GM21723 (cell line): ENCODE results near the gene TMEM219.
"Not testable (repeated sequence)": the region's sequence is repeated elsewhere in the genome, so short reads cannot be mapped to it uniquely, and the experiment has no call there.

Experiments
- ATAC-seq: cut with Tn5 transposase; IDR thresholded peaks from one replicate; pipeline ENCODE4 v1.9.1; 2021; ENCODE audit warnings: mild to moderate bottlenecking, moderate library complexity; ENCODE audit not compliant: unreplicated experiment

The TMEM219 gene

GRCh38 chr16:29961479-29962343 is at the start of gene TMEM219:
TSS of gene TMEM219 (plus strand) at chr16:29962079. CDS start at chr16:29963144, 1,065 bp downstream.
- peak; percentile 75 for ATAC-seq

DNA sequence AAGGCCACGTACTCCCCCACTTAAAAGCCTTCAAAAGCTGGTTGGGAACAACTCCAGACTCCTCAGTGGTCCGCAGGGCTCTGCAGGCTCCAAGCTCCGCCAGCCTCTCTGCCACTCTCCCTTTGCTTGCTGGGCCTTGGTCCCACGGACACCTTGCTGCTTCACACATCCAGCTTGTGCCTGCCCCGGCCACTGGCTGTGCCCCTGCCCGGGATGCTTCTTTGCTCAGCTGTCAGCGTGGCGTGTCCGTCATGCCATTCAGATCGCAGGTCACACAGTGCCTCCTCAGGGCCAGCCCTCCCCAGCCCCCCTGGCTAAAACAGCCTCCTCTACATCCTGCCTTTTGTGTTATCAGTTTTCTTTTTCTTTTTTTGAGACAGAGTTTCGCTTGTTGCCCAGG is 49.8 kb upstream of the TMEM219 start:
- ATAC-seq, result no peak

DNA sequence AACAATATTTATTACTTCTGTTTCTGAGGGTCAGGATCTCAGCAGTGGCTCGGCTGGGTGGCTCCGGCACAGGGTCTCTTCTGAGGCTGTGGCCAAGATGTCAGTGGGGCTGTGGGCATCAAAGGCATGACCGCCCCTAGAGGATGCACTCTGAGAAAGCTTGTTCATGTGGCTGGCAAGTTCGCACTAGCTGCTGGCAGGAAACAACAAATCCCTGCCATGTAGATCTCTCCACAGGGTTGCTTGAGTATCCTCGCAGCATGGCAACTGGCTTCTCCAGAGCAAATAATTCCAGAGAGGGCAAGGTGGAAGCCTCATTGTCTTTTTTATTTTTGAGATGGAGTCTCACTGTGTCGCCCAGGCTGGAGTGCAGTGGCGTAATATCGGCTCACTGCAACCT is 48.4 kb upstream of the TMEM219 start:
- ATAC-seq, result no peak

DNA sequence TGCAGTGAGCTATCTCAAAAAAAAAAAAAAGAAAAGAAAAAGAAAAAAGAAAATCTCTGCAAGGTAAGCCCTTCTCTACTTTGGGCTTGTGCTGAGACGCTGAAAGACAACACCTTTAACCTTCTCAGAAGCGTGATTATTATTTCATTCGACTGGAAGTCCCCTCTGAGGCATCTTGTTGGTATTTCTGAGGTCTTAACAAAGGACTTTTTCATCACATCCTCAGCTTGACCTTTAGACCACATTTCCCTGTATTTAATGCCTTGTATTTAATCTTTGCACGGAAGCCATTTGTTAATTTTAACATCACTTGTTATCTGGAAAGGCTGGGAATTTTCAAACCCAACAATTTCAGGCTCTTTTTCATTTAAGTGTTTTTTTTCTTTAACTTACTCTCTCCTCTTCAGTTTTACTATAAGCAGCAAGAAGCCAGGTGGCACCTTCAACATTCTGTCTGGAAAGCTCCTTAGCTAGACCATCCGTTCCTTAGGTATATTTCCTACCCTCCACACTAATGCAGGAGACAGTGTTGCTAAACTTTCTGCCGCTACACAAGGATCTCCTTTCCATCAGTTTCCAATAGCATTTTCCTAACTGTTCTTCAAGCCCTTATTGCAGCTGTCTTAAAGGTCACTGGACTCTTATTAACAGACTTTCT is 46.2 kb upstream of the TMEM219 start:
- ATAC-seq, result no peak

GRCh38 chr16:29916979-29917378 is 44.9 kb upstream of the TMEM219 start:
- no peak for ATAC-seq

DNA sequence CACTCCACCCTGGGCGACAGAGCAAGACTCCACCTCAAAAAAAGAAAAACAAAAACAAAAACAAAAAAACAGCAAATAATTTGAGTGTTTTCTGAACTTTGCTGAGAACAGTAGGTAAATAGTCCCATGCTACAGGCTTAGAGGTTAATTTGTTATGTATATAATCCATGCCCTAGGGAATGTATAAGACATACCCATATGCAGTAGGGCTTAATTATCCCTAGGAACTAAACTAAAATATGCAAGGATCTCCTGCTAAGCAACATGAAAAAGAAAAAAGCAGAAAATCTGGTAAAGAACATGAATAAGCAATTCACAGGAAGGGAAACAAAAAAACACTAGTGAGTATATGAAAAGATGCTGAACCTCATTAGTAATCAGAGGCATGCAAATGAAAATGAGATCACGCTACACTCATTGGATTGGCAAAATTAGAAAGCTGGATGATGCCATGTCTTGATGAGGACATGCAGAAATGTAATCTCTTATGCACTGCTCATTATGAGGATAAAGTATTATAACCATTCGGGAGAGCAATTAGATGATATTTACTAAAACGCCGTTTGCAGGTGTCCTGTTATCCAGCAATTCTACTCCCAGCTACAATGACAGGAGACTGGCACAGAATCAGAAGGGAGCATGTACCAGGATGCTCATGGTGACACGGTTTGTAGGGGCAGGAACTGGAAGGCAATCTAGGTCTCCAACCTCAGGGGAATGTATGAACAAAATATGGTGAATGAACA is 41.4 kb upstream of the TMEM219 start:
- ATAC-seq, result no peak

DNA sequence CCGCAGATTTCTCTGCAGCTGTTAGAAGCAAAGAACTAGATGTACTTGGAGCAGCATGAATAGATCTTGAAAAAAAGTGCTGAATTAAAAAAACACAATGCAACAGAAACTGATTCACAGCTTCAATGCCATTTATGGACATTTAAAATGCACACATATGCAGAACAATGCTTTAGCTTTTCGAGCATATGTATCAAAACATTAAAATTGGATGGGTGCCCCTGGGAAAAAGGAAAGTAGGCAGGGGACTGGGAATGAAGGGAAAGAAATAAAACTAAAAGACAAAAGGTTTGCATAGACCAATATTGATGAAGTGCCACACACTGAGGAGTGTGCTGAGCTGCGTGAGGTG is 40.9 kb upstream of the TMEM219 start:
- no peak for ATAC-seq

GRCh38 chr16:29922326-29922725 is 39.6 kb upstream of the TMEM219 start:
- ATAC-seq, result no peak

DNA sequence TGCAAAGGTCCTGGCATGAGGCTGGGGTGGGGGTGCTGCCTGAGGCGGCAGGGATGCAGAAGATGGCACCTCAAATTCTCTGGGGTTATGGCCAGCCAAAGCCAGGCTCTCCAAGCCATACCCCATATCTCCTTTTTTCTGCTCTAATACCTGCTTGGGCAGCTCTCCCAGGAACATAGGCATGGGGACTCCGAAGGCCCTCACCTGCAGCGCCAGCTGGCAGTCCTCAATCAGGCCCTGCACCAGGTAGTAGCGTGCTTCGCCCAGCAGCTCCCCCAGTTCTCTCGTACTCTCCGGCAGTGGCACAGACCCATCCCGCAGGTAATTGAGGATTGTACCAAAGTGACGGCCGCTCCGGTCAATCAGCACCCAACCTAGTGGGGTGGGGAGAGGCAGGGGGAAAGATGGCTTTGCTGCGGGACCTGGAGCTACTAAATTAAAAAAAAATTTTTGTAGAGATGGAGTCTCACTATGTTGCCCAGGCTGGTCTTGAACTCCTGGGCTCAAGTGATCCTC is 38.8 kb upstream of the TMEM219 start:
- ATAC-seq, result no peak

DNA sequence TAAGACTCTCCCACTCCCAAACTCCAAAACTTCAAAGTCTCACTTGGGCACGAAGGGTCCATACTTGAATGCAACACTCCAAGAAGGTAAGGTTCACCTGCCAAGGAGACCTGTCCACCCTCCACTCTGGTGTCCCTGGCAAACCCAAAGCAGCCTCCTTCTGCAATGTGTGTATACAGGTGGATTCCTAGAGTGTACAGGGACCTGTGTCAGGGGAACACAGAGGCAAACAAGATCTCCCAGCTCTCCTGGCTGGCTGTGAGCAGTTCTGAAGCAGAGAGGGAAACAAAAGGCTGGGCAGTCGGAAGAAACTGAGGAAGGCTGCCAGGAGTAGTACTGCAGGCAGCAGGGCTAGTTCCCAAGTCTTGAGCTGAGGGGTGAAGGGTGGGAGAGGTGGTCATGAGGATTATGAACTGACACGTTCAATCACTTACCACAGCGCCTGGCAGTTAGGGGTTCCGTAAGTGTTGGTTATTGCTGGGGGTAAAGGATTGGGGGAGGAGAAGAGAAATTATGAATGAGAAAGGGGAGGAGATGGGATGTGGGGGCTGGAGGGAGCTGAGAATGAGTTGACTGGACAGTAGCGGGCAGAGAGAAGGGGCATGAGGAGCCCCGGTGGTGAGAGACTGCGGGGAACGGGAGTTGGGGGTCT is 36.6 kb upstream of the TMEM219 start:
- no peak for ATAC-seq

GRCh38 chr16:29925781-29926710 is 35.8 kb upstream of the TMEM219 start, which contains the start of gene KCTD13:
TSS of gene KCTD13 (minus strand) at chr16:29926226. CDS start at chr16:29926033, 193 bp downstream.
- ATAC-seq, result peak; percentile 82

DNA sequence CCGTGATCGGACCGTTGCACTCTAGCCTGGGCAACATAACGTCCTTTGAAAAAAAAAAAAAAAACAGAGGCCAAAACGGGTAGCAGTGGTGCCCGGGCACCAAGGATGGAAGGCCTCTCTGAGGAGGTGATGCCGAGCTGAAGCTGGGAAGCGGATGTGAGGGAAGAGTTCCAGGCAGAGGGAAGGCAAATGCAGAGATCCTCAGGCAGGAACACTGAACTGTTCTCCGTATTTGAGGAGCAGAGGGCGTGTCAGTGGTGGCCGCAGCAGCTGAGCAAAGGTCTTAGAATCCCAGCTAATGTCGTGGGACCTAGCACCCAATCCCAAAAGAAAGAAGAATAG is 35.2 kb upstream of the TMEM219 start:
- ATAC-seq, result peak; percentile 6

- no peak for ATAC-seq
Observed at GRCh38 chr16:29927070-29927905, 34.6 kb upstream of the TMEM219 start.

GRCh38 chr16:29931750-29932149 is 30.1 kb upstream of the TMEM219 start:
- ATAC-seq, result not testable (repeated sequence)

DNA sequence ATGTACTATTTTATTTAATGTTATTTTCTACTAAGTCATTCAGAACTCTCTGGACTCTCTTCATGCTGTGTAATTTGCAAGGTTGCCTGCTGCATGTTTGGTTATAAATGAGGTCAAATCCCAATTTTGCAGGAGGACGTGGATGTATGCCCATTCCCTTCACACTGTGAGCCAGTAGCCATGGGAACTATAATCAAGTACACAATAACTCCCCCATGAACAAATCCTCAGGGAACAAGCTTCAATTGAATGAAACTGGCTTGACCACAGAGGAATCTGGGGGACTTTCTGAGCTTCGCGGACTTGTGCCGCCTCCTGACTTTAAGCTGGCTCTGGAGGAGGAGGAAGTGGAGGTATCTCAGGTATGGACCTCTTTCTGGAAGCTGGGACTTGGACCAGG is 21.2 kb upstream of the TMEM219 start:
- no peak for ATAC-seq

DNA sequence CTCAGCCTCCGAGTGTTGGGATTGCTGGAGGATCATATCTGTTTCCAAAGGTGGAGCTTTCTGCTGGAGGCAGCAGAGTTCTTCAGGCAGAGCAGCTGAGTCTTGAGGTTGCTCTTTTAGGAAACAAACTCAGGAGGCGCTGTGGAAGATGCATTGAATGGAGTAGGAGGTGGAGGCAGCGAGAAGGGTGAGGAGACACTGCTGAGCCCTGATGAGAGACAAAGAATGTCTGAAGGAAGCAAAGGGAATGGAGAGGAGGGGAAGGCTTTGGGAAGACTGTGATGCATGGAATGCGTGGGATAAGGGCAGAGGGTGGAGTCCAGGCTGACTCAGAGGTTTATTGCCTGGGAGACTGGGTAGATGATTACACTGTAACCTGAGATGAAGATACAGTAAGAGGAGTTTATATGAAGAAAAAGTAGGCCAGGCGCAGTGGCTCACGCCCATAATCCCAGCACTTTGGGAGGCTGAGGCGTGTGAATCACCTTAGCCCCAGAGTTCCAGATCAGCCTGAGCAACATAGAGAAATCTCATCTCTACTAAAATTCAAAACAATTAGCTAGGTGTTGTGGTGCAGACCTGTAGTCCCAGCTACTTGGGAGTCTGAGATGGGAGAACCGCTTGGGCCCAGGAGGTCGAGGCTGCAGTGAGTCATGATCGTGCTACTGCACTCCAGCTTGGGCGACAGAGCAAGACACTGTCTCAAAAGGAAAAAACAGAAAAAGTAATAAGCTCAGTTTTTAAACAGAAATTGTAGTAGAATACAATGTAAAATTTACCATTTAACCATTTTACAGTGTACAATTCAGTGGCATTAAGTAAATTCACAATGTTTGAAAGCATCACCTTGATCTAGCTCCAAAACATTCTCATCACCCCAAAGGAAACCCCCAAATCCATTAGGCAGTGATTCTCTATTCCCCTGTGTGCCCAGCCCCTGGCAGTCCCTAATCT is 17.8 kb upstream of the TMEM219 start:
- no peak for ATAC-seq

GRCh38 chr16:29947897-29948296 is 14.0 kb upstream of the TMEM219 start:
- ATAC-seq, result no peak
